NCI-H526 treated with DMSO at 0.1 percent for 48 hours (cell line): ENCODE data around the gene GOLGA6D.
"Not testable (repeated sequence)": the region's sequence is repeated elsewhere in the genome, so short reads cannot be mapped to it uniquely, and the experiment has no call there.

Experiments used
- DNase-seq: peaks from one replicate; lab custom pipeline; 2025; lab: John Stamatoyannopoulos, UW

The GOLGA6D gene, protein sequence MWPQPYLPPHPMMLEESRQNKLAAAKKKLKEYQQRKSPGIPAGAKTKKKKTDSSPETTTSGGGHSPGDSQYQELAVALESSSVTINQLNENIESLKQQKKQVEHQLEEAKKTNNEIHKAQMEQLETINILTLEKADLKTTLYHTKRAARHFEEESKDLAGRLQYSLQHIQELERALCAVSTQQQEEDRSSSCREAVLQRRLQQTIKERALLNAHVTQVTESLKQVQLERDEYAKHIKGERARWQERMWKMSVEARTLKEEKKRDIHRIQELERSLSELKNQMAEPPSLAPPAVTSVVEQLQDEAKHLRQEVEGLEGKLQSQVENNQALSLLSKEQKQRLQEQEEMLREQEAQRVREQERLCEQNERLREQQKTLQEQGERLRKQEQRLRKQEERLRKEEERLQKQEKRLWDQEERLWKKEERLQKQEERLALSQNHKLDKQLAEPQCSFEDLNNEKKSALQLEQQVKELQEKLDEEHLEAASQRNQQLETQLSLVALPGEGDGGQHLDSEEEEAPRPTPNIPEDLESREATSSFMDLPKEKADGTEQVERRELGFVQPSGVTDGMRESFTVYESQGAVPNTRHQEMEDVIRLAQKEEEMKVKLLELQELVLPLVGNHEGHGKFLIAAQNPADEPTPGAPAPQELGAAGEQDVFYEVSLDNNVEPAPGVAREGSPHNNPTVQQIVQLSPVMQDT

DNA sequence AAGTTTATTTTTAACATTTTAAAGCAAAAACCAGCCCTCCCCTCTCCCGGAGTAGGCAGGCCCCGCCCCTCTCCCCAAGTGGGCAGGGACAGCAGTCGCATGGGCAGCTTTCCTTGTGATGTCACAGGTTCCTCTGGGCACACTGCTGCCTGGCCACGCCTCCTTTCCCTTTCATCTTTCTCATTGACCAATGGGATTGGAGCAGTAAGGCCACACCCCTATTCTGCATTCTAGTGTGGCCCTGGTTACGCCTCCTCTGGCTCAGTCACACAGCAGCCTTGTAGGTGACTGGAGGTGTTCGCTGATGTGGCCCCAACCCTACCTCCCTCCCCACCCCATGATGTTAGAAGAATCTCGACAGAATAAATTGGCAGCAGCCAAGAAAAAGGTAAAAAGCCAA lies at the start of gene GOLGA6D:
GOLGA6D (plus strand) TSS at position 264 of the 400 bp plus-strand sequence; CDS start at position 305, 41 bp downstream.
- not testable (repeated sequence) for DNase-seq

DNA sequence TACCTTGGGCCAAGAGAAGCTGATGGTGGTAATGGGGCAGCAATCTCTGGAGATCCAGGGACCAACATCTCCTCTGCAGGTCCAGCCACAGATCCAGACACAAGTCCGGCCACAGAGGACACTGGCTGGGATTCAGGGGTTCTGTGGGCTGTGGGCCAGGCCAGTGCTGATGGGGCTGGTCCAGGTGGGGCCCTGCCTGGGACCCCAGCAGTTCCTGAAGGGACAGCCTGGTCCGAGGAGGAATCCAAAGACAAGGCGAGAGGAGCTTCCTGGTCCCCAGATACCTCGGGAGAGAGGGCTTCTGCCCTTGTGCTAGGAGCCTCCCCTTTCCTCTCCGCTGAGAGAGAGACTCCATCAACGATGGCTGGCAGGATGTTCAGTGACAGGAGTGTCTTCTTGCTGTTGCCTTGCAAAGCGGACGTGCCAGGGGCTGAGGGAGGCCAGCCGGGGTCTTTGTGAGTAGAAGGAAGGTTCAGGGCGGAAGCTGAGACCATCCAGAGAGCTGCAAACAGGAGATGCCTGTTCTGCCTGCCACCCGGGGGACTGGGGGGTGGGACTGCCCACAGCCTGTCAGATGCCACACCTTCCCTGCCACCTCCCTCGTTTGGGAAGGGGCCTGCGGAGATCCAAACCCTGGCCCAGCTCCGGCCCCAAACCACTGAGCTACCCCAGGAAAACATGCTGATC lies 49.0 kb upstream of the GOLGA6D start:
- DNase-seq, result no peak

DNA sequence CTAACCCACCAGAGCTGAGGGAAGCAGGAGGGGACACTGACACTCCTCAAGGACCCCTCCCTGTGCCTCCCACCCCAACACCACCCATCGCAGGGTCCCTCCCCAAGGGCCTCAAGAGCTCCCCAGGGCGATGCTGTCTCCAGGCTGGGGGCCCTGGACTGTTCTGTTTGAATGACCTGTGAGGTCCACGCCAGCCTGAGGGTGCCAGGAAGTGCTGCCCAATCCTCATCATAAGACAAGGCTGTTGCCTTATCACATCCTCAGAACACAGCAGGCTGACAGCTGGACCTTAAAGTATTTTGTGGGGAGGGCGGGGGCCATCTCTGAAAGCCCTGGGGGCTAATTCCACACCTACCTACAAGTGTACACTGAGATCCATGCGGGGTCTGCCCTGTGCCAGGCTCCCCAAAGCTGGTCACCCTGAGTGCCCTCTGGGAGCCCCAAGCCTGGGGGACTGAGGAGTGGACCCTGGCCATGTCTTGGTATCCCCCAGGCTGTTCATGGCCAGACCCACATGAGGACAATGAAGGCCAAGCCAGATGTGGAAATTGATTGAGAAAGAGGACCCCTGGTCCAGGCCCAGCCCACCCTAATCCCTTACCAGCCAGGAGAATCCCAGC lies 48.3 kb upstream of the GOLGA6D start:
- no peak for DNase-seq

DNA sequence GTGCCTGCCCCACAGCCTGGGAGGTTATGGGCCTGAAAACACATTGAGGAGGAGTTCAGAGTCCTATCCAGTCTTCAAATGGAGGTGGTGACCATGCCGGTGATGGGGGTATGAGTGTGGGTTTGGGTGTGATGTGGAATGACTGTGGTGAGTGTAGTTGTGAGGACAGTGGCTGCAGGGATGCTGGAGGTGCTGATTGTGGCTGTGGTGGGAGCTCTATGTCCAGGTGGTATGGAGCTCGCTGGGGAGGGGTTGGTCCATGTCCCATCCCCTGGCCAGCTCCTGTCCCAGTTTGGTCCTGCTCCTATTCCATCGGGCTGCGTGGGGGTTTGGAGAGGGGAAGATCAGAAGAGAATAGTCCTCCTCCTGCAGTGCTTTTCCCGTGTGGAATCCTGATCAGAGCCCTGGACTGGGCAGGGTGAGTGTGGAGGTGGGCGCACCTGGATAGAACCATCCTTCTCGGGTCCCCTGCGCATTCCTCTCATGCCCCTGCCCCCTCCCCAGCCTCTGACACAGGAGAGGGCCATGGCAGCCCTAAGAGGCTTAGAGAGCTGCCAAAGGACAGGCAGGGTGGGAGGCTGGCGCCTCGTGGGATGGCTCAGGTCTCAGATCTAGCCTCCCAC lies 47.5 kb upstream of the GOLGA6D start:
- no peak for DNase-seq

DNA sequence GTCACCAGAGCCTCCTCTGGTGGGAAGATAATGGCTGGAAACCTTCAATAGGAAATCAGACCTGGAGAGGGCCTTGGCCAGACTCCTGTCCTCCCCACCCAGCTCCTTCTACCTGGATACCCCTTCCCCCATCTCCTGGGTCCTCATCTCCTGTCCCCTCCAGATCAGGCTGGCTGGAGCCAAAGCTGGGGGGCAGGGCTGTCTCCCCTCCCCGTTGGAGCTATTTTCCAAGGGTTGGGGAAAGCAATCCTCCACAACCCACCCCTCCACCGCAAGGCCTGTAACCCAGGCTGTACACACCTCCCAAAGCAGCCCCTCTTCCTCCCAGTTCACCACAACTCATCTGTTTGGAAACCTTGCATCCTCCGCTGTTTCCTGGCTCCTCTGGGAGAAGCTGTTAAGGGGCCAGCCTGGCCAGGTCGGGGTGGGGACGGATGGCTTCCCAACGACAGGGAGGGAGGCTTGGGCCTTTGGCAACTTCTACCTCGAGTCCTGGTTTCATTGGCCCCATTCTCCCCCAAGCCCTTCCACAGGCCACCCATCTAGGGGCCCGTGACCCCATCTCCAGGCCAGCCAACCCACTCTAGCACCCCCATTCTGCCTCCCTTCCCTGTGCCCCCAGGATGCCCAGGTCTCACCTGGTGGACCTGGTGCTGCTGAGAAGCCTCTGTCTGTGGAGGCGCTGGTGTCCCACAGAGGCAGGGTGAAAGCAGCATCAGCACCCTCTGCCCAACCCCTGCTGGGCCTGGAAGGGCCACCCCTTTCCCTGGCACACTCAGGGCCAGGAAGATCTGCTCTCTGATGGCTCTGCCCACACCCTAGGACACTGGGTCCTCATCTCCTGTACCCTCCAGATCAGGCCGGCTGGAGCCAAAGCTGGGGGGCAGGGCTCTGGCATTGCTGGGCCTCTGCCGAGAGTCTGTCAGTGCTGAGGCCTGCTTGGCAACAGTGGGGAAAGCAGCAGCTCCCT lies 46.6 kb upstream of the GOLGA6D start:
- no peak for DNase-seq

DNA sequence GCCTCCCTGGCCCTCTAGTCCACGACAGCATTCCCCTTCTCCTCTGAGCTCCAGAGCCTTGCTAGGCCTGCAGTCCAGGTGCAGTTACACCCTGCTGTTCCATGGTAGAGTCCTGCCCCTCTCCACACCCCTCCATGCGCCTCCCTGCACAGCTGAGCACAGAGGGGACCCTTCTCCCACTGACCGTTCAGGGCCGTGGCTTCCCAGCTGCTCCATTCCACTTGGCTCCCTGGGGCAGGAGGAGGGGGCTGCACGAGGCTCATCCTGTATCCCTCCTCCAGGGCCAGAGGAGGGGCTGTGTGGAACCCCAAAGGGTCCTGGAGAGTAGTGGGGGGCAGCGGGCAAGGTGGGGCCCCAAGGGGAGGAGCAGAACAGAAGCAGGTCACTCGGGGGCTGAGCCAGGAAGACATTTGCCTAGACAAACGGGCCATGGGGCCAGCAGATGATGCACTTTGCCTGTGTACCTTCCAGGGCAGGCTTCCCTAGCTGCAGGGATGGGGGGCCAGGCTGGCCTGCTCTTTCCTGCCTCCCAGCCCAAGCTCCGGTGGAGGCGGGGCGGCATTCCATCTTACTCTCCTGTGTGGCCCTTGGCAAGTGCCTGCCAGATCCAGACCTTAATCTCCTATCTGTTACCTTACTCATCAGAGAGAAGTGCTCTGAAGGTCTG lies 45.2 kb upstream of the GOLGA6D start:
- peak; percentile 38 for DNase-seq

DNA sequence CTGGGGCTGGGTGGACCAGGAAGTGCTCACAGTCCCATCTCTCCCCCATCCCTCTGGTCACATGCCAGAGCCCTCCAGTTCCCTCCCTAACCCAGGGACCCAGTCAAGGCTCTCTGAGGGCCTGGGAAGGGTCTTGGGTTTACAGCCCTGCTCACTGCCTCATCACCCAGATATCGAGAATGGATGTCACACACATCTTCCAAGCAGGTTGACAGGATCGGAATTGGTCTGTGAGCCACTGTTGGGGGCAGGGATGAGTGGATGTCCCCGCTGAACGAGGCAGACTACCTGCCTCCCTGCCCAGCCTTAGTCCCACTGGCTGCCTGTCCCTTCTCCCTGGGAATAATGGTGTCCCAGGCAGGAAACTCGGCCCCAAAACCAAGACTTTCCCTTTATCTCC lies 44.5 kb upstream of the GOLGA6D start:
- no peak for DNase-seq

DNA sequence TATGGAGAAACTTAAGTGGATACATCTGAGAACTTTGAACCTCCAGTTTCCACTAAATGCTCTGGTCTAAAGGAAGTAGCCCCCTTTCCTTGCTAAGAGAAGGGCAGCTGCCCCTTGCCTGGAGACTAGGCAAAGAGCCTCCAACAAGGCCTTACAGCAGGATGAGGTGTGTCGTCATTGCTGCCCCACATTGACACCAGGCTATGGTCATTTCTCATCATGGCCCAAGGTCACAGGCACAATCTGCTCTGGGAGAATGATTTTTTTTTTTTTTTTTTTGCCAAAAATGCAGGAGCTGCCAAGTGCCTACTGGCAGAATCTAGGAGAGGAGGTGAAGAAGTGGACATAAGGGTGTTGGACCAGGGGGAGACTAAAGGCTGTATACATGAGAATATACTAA lies 36.9 kb upstream of the GOLGA6D start:
- not testable (repeated sequence) for DNase-seq

DNA sequence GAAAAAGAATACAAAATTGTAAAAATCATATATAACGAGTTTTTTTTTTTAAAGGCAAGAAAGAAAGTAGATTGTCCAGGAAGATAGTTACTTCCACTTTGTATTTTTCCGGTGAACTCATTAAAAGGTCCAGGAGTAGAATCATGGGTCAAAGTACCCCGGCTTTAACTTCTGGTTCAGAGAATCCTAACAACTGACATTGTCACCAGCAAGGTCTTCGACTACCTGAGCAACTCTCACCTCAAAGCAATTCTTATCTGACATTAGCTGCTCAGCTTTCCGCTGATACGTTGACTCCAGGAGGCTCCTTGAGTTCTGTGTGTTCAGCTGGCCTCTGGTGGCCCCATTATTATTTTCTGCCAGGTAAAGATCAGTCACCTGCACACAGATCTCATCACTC lies 33.6 kb upstream of the GOLGA6D start:
- not testable (repeated sequence) for DNase-seq

DNA sequence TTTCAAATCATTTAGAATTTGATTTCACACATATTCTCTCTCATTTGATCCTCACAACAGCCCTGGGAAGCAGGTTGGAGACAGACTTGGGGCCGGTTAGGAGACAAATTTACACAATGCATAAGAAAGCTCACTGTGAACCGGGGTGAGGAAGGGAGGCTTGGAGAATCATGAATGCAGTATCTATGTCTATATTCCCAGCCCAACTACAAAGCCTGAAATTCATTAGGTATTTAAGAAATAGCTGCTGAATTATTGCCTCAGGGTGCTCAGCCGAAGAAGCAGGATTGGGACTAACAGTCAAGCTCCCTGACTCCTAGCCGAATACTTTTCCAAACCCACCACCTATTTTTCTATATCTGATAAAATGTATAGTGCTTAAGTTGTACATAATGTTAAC lies 32.9 kb upstream of the GOLGA6D start:
- DNase-seq, result no peak

DNA sequence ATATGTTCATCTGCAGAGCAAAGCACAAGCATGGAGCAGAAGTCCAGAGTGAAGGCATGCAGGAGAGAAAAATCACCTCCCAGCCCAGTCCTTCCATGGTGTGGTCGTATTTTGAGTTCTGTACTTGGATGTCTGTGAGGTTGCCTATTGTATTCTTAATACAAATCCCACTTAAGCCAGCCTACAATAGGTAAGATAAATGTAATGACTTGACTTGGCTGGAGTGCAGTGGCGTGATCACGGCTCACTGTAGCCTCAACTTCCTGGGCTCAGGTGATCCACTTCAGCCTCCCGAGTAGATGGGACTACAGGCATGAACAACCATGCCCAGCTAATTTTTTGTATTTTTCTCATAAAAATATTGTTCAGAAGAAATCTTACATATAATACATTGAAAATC lies 31.3 kb upstream of the GOLGA6D start:
- not testable (repeated sequence) for DNase-seq

DNA sequence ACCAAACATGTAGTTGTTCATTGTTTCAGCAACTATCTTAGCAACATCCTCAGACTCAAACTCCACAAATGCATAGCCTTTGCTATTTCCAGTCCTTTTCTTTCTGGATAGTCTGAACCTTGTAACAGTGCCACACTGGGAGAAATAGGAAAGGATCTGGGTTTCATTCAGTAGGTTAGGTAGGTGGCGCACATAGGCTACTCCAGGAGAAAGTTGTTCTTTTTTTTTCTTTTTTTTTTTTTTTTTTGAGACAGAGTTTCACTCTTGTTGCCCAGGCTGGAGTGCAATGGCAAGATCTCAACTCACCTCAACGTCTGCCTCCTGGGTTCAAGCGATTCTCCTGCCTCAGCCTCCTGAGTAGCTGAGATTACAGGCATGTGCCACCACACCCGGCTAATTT lies 30.4 kb upstream of the GOLGA6D start:
- not testable (repeated sequence) for DNase-seq

DNA sequence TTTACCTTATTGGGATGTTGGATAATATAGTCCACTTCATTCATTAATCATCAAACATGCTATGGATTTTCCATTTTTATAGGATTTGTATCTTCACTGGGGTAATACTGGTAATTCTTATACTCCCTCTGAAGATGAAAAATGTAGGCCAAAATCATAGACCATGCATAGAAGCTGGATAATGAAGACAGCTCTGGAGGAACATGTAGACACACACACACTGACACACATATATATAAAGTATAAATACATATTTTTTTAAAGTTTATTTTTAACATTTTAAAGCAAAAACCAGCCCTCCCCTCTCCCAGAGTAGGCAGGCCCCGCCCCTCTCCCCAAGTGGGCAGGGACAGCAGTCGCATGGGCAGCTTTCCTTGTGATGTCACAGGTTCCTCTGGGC lies 24.6 kb upstream of the GOLGA6D start, which contains the start of gene GOLGA6C:
GOLGA6C (plus strand) TSS at position 301 of the 400 bp plus-strand sequence. CDS start 265 bp downstream, outside the sequence.
- DNase-seq, result not testable (repeated sequence)

DNA sequence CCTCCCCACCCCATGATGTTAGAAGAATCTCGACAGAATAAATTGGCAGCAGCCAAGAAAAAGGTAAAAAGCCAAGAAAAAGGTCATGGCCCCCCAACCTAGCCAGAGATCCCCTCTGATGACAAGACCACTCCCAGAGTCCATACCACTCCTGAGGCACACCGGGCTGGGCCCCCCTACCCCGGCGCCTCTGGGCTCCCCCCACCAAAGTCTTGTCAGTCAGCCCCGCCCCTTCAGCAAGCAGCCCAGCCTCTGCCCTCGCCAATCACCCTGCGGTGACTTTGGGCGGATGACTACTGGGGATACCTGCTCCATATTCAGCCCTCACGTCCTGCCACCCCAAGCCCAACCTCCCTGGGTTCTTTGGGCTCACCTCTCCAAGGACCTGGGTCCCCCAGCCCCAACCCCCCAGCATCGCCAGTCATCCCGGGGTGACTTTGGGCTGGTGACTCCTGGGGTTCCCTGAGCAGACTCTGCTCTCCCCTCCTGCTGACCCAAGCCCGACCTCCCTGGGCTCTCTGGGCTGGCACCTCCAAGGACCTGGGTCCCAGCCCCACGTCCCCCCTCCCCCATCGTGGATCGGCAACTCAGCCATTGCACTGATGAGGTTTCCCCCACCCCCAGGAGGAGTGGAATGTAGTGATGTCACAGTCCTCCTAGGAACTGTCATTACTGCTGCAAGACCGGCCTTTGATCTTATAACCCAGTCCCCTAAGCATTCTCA lies 23.9 kb upstream of the GOLGA6D start:
- DNase-seq, result not testable (repeated sequence)

DNA sequence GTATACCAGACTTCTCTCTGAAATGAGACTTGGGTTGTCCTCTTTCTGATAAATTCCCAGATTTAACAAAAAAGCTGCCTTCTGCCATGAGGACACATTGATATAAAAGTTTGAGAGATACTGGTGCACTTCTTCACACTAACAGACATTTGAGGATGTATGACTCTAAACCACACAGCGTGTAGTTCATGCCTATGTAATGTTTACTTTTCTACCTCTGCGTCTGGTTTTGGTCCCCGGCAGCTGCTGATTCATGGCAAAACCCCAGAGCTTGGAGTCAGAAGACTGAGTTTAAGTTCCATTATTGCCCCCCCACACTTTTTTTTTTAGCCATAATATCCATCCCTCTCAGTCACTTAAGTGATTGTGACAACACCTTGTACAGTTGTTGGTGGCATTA lies 22.8 kb upstream of the GOLGA6D start:
- not testable (repeated sequence) for DNase-seq

DNA sequence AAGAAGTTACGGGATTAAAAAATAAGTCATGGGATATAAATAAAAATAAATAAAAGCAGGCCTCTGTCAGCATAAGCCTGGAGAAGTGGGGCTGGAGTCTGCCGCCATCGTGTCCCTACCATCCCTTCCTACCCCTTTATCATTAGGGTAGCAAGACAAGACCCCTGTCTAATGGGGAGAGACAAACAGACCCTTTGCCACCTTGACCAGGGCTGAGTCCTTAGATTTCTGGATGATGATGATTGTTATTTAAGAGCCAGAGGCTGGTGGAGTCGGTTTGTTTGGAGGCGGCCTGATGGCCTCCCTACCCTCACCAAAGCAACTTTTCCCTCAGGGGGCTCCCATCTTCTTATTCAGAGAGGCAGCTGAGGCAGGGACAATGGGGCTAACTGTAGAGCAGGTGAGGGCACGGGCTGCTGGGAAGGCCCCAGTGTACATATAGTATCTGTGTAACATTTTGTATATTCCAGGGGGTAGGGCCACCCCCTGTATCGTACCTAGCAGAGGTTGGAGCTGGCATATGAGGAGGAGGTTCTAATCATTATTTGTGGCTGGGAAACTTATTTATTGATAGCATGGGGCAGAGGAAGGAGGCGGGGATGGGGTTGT lies 8.8 kb upstream of the GOLGA6D start:
- not testable (repeated sequence) for DNase-seq

DNA sequence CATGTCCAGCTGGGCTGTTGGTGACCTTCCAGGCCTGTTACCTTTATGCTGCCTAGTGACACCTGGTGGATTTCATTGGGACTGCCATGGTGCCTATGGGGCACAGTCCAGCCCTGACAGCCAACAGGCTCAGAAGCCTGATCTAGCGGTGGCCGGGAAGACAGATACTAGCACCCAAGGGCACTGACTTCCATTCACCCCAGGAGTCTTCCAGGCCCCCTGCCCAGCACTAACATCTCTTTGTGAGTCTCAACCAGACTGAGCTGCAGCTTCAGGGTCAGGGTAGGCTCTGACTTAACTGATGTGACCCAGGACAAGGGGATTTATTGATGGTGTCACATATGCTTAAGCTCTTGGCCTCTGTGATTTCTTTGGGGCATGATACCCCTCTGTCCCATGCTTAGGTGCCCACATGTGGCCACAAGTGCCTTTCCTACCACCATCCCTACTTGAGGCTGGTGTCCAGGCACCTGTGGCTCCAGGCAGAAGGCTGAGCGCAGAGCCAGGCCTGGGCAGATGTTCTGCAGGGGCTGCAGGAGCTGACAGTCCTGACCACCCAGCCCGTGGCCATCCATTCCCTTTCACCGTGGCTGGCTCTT lies 8.0 kb upstream of the GOLGA6D start:
- not testable (repeated sequence) for DNase-seq

DNA sequence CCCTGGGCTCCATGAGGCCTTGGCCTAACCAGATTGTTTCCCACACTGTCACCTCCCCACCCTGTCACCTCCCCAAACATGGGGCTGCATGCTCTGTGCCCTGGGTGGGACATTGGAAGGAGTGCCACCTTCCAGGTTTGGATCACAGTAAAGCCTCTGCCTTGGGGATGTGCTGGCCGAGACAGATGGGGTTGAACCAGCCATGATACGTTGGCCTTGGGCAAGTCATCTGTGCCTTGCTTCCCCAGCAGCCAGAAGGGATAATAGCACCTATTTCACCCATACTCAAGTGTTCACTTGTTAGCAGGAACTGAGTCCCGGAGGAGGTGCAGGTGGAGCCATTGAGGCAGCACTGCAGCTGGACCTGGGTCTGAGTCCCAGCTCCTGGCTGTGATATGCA lies 7.0 kb upstream of the GOLGA6D start:
- DNase-seq, result not testable (repeated sequence)
